Stimulated activated naive CD4-positive, alpha-beta T cell treated with Interleukin-2 at 50 U/mL for 16 hours (primary cell): ENCODE results near the gene BRD3.

Experiments used
- DNase-seq: peaks from one replicate; lab custom pipeline; 2025; lab: John Stamatoyannopoulos, UW

BRD3 gene

DNA sequence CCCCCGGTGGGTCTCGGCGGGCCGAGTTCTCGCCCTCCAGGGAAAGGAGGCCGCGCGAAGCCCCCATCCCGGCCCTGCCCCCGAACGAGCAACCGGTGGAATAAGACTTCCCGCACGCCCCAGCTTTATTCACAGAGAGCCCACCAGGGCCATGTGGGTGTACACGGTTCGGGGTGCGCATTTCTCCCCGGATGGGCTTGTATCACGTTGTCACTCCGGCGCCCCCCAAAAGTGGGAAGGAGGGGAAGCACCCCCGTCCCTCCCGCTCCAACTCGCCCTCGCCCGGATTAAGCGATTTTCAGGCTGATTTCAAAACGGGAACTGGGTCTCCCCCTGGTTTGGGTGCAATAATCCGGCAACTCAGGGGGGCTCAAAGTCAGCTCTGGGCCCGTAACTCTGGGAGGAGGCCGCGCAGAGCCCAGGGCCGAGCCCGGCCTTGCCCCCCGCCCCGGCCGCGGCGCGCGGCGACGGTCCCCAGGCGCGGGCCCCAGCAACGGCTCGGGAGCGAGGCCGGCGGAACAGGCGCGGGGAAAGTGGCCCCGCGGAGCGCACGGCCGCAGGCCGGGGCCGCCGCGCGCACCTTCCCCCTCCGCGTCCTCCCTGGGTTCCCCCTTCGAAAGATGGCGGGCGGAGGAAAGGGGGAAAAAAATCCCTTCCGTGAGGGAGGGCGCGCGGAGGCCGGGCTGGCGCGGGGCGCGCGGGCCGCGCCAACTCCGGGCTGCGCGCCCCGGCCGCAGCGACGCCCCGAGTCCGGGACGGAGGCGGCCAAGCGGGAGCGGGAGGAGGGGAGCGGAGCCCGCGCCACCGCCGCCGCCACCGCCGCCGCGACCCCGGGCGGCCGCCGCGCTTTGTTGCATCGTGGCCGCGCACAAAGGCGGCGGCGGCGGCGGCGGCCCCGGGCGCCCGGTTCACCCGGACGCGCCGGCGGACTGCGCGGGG, 644 bp downstream of the BRD3 start:
- peak; percentile 27 for DNase-seq

GRCh38 chr9:134066526-134066912, 1.3 kb downstream of the BRD3 start:
- no peak for DNase-seq

- DNase-seq, result peak; percentile 63
Measured at GRCh38 chr9:134065612-134066419, 2.0 kb downstream of the BRD3 start.

- DNase-seq, result no peak
Measured at GRCh38 chr9:134064711-134065110, 3.1 kb downstream of the BRD3 start.

- DNase-seq, result no peak
Measured at GRCh38 chr9:134063571-134064450, 4.0 kb downstream of the BRD3 start.

- no peak for DNase-seq
Measured at GRCh38 chr9:134063088-134063570, 4.7 kb downstream of the BRD3 start.

GRCh38 chr9:134062461-134063087, 5.3 kb downstream of the BRD3 start:
- no peak for DNase-seq

GRCh38 chr9:134061688-134062371, 6.0 kb downstream of the BRD3 start:
- DNase-seq, result no peak

GRCh38 chr9:134061019-134061687, 6.7 kb downstream of the BRD3 start:
- no peak for DNase-seq

DNA sequence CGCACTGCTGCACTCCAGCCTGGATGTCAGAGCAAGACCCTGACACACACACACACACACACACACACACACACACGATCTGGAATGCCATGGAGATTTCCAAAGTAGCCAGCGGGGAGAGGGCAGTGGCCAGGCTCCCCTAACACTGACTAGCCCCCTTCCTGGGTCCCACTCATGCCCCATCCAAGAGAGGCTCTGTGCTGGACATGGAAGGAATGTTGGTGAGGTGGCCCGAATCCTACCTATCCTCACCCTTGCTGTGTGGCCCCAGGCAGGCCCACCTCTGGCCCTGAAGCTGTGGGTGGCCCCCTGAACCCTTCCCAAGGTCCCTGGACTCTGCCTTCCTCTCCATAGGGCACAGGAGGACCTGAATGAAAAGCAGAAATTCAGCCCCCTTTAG, 7.3 kb downstream of the BRD3 start:
- DNase-seq, result no peak

DNA sequence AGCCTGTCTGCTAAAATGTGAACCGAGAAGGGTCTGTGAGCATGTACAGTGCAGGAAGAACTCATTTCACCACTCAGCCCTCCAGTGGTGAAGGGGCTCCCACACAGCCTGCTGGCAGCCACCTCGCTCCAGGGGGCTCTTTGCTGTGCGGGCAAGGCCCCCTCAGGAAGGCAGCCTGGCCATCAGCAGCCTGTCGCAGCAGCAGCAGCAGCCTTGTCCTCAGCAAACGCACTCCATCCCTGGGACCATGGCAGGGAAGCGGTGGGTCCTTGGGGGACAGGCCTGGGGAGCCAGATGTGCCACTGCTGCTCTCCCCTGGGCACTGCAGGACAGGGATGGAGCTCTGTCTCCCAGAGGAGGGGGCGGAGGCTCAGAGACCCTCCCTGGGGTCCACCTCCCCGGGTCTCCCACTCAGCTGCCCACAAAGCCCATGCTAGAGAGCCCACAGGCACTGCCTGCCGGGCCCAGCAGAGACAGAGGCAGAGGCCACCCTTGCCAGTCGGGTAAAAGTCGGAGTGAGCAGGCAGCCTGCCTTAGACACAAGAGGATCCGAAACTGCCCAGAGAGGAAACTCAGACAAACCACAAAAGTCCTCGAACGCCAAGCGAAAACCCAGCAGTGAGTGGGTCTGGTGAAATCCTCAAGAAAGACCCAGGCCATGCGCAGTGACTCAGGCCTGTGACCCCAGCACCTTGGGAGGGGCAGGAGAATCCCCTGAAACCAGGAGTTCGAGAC, 8.0 kb downstream of the BRD3 start:
- no peak for DNase-seq

DNA sequence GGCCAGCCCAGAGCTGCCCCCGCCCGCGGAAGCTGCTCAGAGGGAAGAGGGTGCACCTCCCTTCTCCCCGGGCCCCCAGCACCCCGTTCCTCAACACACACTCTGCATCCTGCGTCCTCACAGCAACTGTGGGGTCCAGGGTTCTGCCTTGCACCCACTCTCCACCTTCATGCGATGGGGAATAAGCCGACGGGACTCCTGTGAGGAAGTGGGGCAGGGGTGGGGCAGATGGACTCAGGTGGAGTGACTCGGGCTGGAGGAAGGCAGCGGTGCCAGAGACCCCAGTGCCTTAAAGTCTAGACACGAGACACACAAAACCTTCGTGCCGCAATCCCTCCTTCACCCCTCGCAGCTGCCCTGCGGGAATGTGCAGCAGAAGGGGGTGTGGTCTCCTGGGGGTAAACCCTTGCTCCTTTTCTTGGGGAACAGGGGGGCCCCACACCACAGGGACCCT, 8.6 kb downstream of the BRD3 start:
- DNase-seq, result no peak

- no peak for DNase-seq
Measured at GRCh38 chr9:134058716-134059115, 9.1 kb downstream of the BRD3 start.

GRCh38 chr9:134057751-134058701, 9.8 kb downstream of the BRD3 start:
- no peak for DNase-seq

DNA sequence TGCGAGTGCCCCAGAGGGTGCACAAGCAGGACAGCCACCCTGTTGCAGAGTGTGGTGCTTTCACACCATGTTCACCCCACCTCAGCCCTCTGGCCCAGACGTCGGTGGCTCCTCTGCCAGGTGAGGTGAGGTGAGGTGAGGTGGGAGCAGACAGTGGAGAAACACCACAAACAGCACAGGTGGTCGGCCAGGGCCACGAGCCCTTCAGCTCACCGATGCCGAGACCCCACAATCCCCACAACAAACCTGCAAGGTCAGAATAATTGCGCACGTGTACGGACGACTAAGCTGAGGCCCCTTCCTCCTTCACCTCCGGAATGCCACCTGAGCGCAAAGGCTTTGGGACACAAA, 10.5 kb downstream of the BRD3 start:
- no peak for DNase-seq

GRCh38 chr9:134056483-134057306, 11.1 kb downstream of the BRD3 start:
- no peak for DNase-seq

DNA sequence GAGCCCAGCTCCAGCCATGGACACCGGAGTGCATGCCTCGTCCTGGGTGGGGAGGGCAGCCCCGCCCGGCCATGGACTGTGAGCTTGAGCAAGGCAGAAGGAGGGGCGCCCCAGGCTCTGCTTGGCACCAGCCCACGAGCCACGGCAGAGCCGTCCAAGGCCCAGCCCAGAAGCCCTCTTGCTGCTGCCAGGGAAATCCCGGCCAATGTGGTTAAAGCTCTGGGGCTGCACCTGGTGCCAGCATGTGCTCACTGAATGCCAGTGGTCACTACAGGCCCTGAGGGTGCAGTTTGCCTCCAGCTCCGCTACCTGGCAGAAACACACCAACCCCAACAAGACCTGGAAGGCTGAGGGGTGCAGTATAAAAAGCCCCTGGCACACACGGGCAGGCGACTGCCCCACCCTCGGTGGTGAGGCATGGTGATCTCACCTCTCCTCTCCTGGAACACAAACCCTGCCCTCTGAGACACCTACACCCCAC, 11.8 kb downstream of the BRD3 start:
- no peak for DNase-seq
